GM21717 (cell line): ENCODE results near the gene SVIL.
"Not testable (repeated sequence)": the region's sequence is repeated elsewhere in the genome, so short reads cannot be mapped to it uniquely, and the experiment has no call there.

Experiments
- ATAC-seq: cut with Tn5 transposase; IDR thresholded peaks from one replicate; pipeline ENCODE4 v1.9.1; 2021; ENCODE audit warnings: mild to moderate bottlenecking, moderate library complexity; ENCODE audit not compliant: unreplicated experiment

The SVIL gene

GRCh38 chr10:29579455-29579970, 55.3 kb downstream of the SVIL start:
- no peak for ATAC-seq

DNA sequence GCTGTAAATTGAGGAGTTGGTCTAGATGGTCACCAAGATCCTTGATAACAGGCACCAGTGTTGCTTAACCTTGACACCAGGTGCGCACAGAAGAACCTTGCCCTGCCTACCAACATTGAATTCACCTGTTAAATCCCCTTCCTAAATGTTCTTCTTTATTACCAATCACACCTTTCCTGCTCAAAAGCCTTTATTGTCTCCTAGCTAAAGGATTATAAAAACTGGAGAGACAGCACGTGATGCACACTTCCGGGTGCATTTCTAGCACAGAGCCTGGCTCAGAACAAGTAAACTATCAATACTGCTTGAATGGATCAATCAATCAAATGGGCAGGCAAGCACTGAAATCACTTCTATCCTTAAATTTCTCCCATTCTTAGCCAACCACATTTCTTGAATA, 56.3 kb downstream of the SVIL start:
- ATAC-seq: no peak

DNA sequence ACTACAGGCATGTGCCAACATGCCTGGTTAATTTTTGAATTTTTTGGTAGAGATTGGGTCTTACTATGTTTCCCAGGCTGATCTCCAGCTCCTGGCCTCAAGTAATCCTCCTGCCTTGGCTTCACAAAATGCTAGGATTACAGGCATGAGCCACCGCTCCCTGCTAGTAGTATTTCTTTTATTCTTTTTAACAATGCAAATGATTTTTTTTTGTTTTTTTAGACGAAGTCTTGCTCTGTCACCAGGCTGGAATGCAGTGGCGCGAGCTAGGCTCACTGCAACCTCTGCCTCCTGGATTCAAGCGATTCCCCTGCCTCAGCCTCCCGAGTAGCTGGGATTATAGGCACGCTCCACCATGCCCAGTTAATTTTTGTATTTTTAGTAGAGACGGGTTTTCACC, 58.1 kb downstream of the SVIL start:
- no peak for ATAC-seq

DNA sequence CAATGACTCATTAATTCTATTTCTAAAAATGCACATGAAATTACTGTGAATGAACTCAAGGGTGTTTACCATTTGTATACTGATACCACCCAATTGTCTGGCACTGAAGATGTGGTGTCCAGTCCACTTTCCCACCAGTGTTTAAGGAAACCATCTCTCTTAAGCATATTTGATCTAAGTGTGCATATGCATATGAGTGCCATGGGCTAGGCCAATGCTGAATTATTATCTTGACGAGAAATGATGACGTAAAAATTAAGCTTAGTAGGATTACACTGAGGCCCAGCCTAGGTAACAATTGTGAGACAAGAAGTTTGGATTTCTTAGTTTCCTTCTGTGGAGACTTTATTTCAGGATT, 59.7 kb downstream of the SVIL start:
- ATAC-seq: no peak

DNA sequence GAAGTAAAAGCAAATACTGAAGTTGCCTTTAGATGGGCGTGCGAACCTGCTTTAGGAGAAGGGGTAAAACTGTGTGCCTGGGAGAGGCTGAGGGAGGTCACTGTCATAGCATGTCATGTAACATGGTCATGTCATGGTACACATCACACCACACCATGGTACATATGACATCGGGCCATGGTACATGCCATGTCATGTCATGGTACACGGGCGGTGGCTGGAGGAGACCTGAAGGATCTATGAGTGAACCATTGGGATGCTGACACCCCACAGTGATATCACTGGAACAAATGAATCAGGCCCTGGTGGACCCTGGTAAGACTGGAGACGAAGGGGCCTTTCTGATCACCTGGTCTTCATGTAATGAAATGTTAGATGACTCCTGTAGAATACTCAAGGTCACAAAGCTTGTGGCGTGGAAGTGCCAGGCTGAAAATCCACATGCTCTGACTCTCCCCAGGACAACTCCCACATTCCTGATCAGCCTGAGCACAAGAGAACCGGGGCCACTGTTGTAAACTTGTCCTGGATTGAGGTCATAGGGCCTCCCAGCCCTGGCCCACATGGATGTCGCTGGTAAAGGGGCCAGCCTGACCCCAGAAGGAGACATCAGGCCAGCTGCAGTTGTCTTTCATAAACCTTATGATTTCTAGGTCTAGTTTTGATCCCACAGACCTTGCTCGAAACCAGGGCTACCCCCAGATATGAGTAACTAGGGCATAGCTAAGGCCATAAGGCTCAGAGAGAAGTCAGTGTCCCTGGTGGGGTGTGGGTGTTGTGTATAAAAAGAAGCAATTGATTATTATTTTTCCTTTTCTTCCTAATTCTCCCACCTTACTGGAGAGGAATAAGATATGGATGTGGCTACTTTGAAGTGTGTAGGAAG, 60.3 kb downstream of the SVIL start:
- not testable (repeated sequence) for ATAC-seq

- not testable (repeated sequence) for ATAC-seq
These were observed 64.5 kb downstream of the SVIL start for GRCh38 chr10:29570248-29570647.

GRCh38 chr10:29569795-29570194, 65.0 kb downstream of the SVIL start:
- ATAC-seq: no peak

GRCh38 chr10:29567003-29567402, 67.8 kb downstream of the SVIL start:
- ATAC-seq: no peak

- ATAC-seq: not testable (repeated sequence)
These were observed 68.6 kb downstream of the SVIL start for GRCh38 chr10:29566209-29566608.

GRCh38 chr10:29563420-29564035, 71.2 kb downstream of the SVIL start:
- ATAC-seq: no peak

GRCh38 chr10:29563006-29563405, 71.8 kb downstream of the SVIL start:
- ATAC-seq: peak; percentile 59

- no peak for ATAC-seq
These were observed 74.8 kb downstream of the SVIL start for GRCh38 chr10:29559996-29560395.

DNA sequence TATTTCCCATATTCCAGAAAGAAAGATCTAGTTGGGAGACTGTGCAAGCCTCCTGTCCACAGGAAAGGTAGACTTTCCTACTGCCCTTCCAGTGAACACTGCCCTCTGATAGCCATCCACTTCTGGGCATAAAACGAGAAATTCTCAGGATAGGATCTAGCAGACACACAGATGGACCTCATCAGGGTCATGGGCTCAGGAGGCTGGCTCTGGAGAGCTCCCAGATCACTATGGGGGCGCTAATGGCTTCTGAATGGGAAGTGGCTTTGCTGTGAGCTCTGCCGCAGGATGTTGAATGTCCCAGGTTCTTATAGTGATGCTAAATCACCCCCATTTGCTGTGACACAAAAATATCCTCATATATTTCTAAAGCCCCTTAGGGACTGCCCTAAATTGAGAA, 77.1 kb downstream of the SVIL start:
- no peak for ATAC-seq

DNA sequence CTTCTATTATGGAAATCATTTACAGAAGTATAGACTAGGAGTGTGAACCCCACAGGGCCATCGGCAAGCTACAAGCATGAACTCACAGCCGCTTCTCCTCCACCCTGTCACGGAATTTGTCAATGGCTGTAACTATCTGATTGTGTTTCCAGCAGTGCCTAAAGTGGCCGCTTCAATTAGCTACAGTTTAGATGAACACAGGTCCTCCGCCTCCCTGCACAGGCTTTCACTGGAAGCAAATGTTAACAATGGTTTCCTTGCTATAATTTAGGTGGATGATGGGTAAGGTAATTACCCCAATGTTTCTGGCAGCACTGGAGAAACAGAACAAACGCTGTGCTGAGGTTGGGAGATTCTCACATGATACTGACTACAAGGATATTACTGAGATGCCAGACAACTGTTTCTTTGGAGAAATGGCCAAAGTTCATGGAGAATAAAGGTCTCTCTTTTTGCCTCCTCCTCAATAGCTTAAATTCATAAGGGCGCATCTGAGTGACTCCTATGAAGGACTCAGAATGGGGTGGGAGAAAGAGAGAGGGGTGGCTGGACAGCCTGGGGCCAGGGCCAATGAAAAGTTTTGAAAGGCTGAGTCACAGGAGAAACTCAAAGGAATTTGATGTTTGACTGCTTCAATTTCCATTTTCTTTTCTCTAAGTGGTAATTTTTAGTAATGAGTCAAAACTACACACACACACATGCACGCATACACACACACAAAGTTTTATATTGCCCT, 78.9 kb downstream of the SVIL start:
- no peak for ATAC-seq

DNA sequence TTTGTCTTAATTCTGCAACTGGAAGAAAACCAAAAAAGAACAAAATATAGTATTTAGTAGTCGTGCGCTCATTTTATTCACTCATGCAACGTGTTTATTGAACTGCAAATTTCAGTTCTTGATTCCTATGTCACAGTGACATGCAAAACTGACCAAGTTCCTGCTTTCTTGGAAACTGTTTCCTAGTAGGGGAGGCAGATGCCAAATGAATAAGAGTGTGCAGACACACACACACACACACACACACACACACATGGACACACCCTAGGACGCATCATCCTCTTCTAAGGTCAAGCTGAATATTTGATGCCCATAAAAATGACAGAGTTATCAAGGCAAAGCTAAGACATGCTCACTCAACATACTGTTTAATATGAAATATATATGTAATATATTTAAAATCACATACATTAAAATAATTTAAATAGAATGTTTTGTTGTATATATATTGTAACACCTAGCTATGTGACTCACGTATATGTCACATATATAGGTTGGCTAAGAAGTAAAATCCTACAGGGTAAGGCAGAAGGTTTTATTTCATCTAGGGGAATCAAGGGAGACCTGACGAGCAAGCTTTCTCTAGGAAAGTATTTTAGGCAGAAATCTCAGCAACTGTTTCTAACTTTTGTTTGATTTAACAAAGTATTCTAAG, 79.6 kb downstream of the SVIL start:
- no peak for ATAC-seq

DNA sequence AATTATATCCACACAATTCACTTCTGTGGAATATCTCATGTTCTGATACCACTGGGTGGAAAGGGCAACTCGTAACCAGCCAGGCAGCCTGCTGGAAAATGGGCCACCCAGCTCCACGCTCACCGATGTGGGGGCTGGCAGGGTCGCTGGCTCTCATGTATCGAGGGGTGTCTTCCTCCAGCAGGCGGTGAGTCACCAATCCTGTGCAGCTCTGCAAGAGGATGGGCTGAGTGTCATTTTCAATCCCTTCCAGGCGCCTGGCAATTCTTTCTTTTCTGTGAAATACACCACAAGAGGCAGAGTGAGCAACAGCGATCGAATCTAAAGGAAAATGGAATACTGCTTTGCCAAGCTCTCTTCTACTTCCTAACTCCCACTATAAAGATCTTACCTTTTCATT, 80.1 kb downstream of the SVIL start:
- ATAC-seq: no peak

- no peak for ATAC-seq
These were observed 81.1 kb downstream of the SVIL start for GRCh38 chr10:29553544-29554250.

DNA sequence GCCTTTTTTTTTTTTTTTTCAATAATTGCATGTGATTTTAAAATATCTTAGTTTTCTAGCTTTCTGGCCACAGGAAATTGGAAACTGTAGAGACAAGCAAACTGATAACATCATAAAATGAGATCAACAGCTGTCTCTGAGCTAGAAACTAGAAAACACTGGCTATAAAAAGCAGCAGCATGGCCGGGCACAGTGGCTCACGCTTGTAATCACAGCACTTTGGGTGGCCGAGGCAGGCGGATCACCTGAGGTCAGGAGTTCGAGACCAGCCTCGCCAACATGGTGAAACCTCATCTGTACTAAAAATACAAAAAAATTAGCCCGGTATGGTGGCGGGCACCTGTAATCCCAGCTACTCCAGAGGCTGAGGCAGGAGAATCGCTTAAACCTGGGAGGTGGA, 81.7 kb downstream of the SVIL start:
- ATAC-seq: not testable (repeated sequence)

DNA sequence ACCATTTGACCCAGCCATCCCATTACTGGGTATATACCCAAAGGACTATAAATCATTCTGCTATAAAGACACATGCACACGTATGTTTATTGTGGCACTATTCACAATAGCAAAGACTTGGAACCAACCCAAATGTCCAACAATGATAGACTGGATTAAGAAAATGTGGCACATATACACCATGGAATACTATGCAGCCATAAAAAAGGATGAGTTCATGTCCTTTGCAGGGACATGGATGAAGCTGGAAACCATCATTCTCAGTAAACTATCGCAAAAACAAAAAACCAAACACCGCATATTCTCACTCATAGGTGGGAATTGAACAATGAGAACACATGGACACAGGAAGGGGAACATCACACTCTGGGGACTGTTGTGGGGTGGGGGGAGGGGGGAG, 85.3 kb downstream of the SVIL start:
- not testable (repeated sequence) for ATAC-seq

GRCh38 chr10:29546773-29547313, 87.9 kb downstream of the SVIL start:
- no peak for ATAC-seq
